ENCODE measurements around the gene PIWIL1.

The PIWIL1 gene

GRCh38 chr12:130367523-130367922, 29.8 kb downstream of the PIWIL1 start:
- no peak overlapping the region for H3K4me3 ChIP-seq (replicated peaks; ENCODE audit: low read depth, low read length)
- no peak for TF ChIP-seq CTCF (IDR thresholded peaks at IDR 0.05; ENCODE audit: low read depth, low read length, missing control alignments)
- DNase-seq (ENCODE audit: extremely low read depth, low read depth) = no peak

- H3K4me3 ChIP-seq (replicated peaks; ENCODE audit: low read depth, low read length) = no peak overlapping the region
- DNase-seq (ENCODE audit: extremely low read depth, low read depth) = no peak
- no peak for TF ChIP-seq CTCF (IDR thresholded peaks at IDR 0.05; ENCODE audit: low read depth, low read length, missing control alignments)
Measured at GRCh38 chr12:130369816-130370215, 32.1 kb downstream of the PIWIL1 start.

GRCh38 chr12:130371296-130371695, 33.6 kb downstream of the PIWIL1 start:
- TF ChIP-seq CTCF (IDR thresholded peaks at IDR 0.05; ENCODE audit: low read depth, low read length, missing control alignments) = no peak
- H3K4me3 ChIP-seq (replicated peaks; ENCODE audit: low read depth, low read length) = no peak overlapping the region
- DNase-seq (ENCODE audit: extremely low read depth, low read depth) = no peak

- no peak overlapping the region for H3K4me3 ChIP-seq (replicated peaks; ENCODE audit: low read depth, low read length)
- no peak for TF ChIP-seq CTCF (IDR thresholded peaks at IDR 0.05; ENCODE audit: low read depth, low read length, missing control alignments)
- no peak for DNase-seq (ENCODE audit: extremely low read depth, low read depth)
Measured at GRCh38 chr12:130372936-130373335, 35.2 kb downstream of the PIWIL1 start.

GRCh38 chr12:130374083-130374482, 36.4 kb downstream of the PIWIL1 start:
- no peak for DNase-seq (ENCODE audit: extremely low read depth, low read depth)
- no peak for TF ChIP-seq CTCF (IDR thresholded peaks at IDR 0.05; ENCODE audit: low read depth, low read length, missing control alignments)
- no peak overlapping the region for H3K4me3 ChIP-seq (replicated peaks; ENCODE audit: low read depth, low read length)

GRCh38 chr12:130375296-130376287, 37.9 kb downstream of the PIWIL1 start:
- no peak for TF ChIP-seq CTCF (IDR thresholded peaks at IDR 0.05; ENCODE audit: low read depth, low read length, missing control alignments)
- DNase-seq (ENCODE audit: extremely low read depth, low read depth) = no peak
- H3K4me3 ChIP-seq (replicated peaks; ENCODE audit: low read depth, low read length) = no peak overlapping the region

Measured in HFF-Myc (cell line).